WTC11 (cell line): ENCODE results near the gene FHIT. TPM values are rescaled to one million over a fixed set of nuclear protein-coding genes. Genes with fewer than 3 reads are reported as not detected.
A peak's percentile ranks its signal among the peaks of the same experiment; 100 is the strongest.
"Not testable (repeated sequence)": the region's sequence is repeated elsewhere in the genome, so short reads cannot be mapped to it uniquely, and the experiment has no call there.

ENCODE experiments used
- ATAC-seq: fragments of 200-7000 bp; cut with Tn5 transposase; 2 replicates; pipeline ENCODE4 v1.10.0; 2021; ENCODE audit warnings: mild to moderate bottlenecking, moderate library complexity
- CTCF ChIA-PET: fragments of 300-600 bp; sonication (Branson Sonifier 250); formaldehyde crosslinking; loops from one replicate; lab custom pipeline; 2021; ENCODE audit warnings: antibody characterized with exemption; lab: Charles Lee
- POLR2A ChIA-PET: fragments of 350-600 bp; sonication (Branson Sonifier 250); formaldehyde crosslinking; loops from one replicate; lab custom pipeline; 2021; ENCODE audit warnings: antibody characterized with exemption; lab: Charles Lee
- DNase-seq: peaks from one replicate; pipeline ENCODE4 v3.0.0; 2021; ENCODE audit warnings: low spot score
- H3K27ac Mint-ChIP-seq: 2 replicates; pipeline ENCODE4 v1.8.0; 2021; ENCODE audit warnings: mixed read lengths
- H3K27me3 Mint-ChIP-seq: 2 replicates; pipeline ENCODE4 v1.8.0; 2021; ENCODE audit warnings: low read depth, mild to moderate bottlenecking, moderate library complexity, mixed read lengths
- H3K36me3 Mint-ChIP-seq: 2 replicates; pipeline ENCODE4 v1.8.0; 2021; ENCODE audit warnings: mixed read lengths
- H3K4me1 Mint-ChIP-seq: 2 replicates; pipeline ENCODE4 v1.8.0; 2022; ENCODE audit warnings: mixed read lengths
- H3K4me3 Mint-ChIP-seq: 2 replicates; pipeline ENCODE4 v1.8.0; 2021; ENCODE audit warnings: mild to moderate bottlenecking, moderate library complexity, mixed read lengths
- H3K9me3 Mint-ChIP-seq: 2 replicates; pipeline ENCODE4 v1.8.0; 2021; ENCODE audit warnings: mixed read lengths
- EMX1 ChIP-seq: fragments of 250-450 bp; sonication (Bioruptor Pico); IDR thresholded peaks from 2 replicates; pipeline ENCODE4 v1.8.0; 2021; ENCODE audit warnings: mild to moderate bottlenecking
- ESRRA ChIP-seq: sonication (generic); formaldehyde crosslinking; IDR thresholded peaks from 2 replicates; pipeline ENCODE4 v1.8.1; 2022; ENCODE audit warnings: mild to moderate bottlenecking, missing genetic modification reagents, borderline replicate concordance
- GABPB1 ChIP-seq: sonication (generic); formaldehyde crosslinking; IDR thresholded peaks from 2 replicates; pipeline ENCODE4 v1.8.1; 2023; ENCODE audit warnings: mild to moderate bottlenecking, missing genetic modification reagents
- GTF2I ChIP-seq: fragments of 250-450 bp; sonication (Bioruptor Pico); conservative IDR thresholded peaks from 2 replicates; pipeline ENCODE4 v1.4.0; 2021; ENCODE audit warnings: mild to moderate bottlenecking
- HMGA2 ChIP-seq: fragments of 250-450 bp; sonication (Bioruptor Pico); IDR thresholded peaks from 2 replicates; pipeline ENCODE4 v1.4.0; 2021; ENCODE audit warnings: mild to moderate bottlenecking, moderate library complexity
- NFE2L1 ChIP-seq: sonication (generic); formaldehyde crosslinking; IDR thresholded peaks from 2 replicates; pipeline ENCODE4 v1.8.1; 2023; ENCODE audit warnings: missing genetic modification reagents
- SP1 ChIP-seq: sonication (generic); formaldehyde crosslinking; conservative IDR thresholded peaks from 2 replicates; pipeline ENCODE4 v1.8.1; 2022; ENCODE audit warnings: missing genetic modification reagents
- TCF7 ChIP-seq: sonication (generic); formaldehyde crosslinking; IDR thresholded peaks from 2 replicates; pipeline ENCODE4 v1.8.0; 2022; ENCODE audit warnings: mild to moderate bottlenecking, low read depth, missing genetic modification reagents, moderate library complexity
- ZNF121 ChIP-seq: sonication (generic); formaldehyde crosslinking; IDR thresholded peaks from 2 replicates; pipeline ENCODE4 v1.8.0; 2023; ENCODE audit warnings: missing genetic modification reagents
- ZNF317 ChIP-seq: sonication (generic); formaldehyde crosslinking; IDR thresholded peaks from 2 replicates; pipeline ENCODE4 v1.8.1; 2023; ENCODE audit warnings: low read depth, mild to moderate bottlenecking, moderate library complexity, missing genetic modification reagents, borderline replicate concordance
- total RNA-seq: library from RNA; stranded (reverse); gene quantifications from 3 replicates; pipeline ENCODE4 v1.2.3, GENCODE V29; 2021
- TF ChIP-seq, protein P1 (sequence below): sonication (generic); formaldehyde crosslinking; IDR thresholded peaks from 2 replicates; pipeline ENCODE4 v1.8.1; 2022; ENCODE audit warnings: mild to moderate bottlenecking, moderate library complexity, missing genetic modification reagents
- TF ChIP-seq, protein P2 (sequence below): fragments of 250-450 bp; sonication (Bioruptor Pico); IDR thresholded peaks from 2 replicates; pipeline ENCODE4 v1.9.0; 2021; ENCODE audit warnings: mild to moderate bottlenecking, borderline replicate concordance
- TF ChIP-seq, protein P3 (sequence below): sonication (generic); formaldehyde crosslinking; IDR thresholded peaks from 2 replicates; pipeline ENCODE4 v1.8.1; 2023; ENCODE audit warnings: mild to moderate bottlenecking, missing genetic modification reagents
- TF ChIP-seq, protein P4 (sequence below): sonication (generic); formaldehyde crosslinking; IDR thresholded peaks from 2 replicates; pipeline ENCODE4 v1.8.0; 2022; ENCODE audit warnings: mild to moderate bottlenecking, missing genetic modification reagents

FHIT gene
- total RNA-seq, 1 experiment from 2014 or later: 2.6 TPM

DNA sequence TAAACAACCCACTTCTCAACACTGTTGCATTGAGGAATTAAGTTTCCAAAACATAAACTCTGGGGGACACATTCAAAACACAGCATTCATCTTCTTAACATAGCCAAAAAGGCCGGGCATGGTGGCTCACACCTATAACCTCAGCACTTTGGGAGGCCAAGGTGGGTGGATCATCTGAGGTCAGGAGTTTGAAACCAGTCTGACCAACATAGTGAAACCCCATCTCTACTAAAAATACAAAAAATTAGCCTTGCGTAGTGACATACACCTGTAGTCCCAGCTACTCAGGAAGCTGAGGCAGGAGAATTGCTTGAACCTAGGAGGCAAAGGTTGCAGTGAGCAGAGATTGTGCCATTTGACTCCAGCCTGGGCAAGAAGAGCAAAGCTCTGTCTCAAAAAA lies 185.0 kb downstream of the FHIT start:
- ATAC-seq, H3K4me1 Mint-ChIP-seq, H3K27me3 Mint-ChIP-seq, H3K4me3 Mint-ChIP-seq, POLR2A ChIA-PET, H3K36me3 Mint-ChIP-seq, CTCF ChIA-PET, H3K27ac Mint-ChIP-seq, DNase-seq: not testable (repeated sequence)
- H3K9me3 Mint-ChIP-seq: peaks cover 25% of the 10 kb centered on the region

DNA sequence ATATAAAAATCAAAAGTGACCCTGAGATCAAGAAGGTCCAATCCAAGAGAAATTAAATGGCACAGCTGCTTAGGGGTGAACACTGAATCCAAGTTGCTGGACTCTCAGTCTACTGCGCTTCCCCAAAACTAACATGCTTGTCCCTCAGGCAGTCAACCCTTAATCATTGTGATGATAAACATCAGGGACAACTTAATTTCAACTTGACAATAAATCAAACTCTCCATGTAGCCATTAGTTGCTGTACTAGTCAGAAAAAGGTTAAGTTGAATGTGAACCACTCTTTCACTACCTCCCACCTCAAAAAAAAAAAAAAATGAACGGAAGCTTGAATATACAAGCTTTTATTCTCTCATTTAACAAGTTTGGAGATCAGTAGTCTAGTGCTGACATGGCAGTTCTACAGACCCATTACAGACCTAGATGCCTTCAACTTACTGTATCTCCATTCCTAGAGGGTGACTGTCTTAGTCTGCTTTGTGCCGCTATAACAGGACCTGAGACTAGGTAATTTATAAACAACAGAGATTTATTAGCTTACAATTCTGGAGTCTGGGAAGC lies 185.7 kb downstream of the FHIT start:
- Mint-ChIP-seq H3K4me1 (peaks cover 7% of the 10 kb centered on the region), H3K4me3 (no peak overlapping the region), H3K36me3 (no peaks in the 10 kb centered on the region; the same call in 1 of the 2 replicates), H3K27ac (no peak overlapping the region), H3K27me3 (no peaks in the 10 kb centered on the region), H3K9me3 (peaks cover 25% of the 10 kb centered on the region)
- TF ChIP-seq, protein P1, sequence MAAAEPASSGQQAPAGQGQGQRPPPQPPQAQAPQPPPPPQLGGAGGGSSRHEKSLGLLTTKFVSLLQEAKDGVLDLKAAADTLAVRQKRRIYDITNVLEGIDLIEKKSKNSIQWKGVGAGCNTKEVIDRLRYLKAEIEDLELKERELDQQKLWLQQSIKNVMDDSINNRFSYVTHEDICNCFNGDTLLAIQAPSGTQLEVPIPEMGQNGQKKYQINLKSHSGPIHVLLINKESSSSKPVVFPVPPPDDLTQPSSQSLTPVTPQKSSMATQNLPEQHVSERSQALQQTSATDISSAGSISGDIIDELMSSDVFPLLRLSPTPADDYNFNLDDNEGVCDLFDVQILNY (CRISPR knock-in tag): no peak
- TF ChIP-seq ZNF317 (CRISPR knock-in tag) (no peak), SP1 (CRISPR knock-in tag) (no peak), TCF7 (no peak), GABPB1 (CRISPR knock-in tag) (no peak), ZNF121 (CRISPR knock-in tag) (no peak)
- TF ChIP-seq, protein P2, sequence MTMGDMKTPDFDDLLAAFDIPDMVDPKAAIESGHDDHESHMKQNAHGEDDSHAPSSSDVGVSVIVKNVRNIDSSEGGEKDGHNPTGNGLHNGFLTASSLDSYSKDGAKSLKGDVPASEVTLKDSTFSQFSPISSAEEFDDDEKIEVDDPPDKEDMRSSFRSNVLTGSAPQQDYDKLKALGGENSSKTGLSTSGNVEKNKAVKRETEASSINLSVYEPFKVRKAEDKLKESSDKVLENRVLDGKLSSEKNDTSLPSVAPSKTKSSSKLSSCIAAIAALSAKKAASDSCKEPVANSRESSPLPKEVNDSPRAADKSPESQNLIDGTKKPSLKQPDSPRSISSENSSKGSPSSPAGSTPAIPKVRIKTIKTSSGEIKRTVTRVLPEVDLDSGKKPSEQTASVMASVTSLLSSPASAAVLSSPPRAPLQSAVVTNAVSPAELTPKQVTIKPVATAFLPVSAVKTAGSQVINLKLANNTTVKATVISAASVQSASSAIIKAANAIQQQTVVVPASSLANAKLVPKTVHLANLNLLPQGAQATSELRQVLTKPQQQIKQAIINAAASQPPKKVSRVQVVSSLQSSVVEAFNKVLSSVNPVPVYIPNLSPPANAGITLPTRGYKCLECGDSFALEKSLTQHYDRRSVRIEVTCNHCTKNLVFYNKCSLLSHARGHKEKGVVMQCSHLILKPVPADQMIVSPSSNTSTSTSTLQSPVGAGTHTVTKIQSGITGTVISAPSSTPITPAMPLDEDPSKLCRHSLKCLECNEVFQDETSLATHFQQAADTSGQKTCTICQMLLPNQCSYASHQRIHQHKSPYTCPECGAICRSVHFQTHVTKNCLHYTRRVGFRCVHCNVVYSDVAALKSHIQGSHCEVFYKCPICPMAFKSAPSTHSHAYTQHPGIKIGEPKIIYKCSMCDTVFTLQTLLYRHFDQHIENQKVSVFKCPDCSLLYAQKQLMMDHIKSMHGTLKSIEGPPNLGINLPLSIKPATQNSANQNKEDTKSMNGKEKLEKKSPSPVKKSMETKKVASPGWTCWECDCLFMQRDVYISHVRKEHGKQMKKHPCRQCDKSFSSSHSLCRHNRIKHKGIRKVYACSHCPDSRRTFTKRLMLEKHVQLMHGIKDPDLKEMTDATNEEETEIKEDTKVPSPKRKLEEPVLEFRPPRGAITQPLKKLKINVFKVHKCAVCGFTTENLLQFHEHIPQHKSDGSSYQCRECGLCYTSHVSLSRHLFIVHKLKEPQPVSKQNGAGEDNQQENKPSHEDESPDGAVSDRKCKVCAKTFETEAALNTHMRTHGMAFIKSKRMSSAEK: no peak
- CTCF ChIA-PET: no interaction called here
- no peak for DNase-seq
- ATAC-seq: no peak
- POLR2A ChIA-PET: no interaction called here

DNA sequence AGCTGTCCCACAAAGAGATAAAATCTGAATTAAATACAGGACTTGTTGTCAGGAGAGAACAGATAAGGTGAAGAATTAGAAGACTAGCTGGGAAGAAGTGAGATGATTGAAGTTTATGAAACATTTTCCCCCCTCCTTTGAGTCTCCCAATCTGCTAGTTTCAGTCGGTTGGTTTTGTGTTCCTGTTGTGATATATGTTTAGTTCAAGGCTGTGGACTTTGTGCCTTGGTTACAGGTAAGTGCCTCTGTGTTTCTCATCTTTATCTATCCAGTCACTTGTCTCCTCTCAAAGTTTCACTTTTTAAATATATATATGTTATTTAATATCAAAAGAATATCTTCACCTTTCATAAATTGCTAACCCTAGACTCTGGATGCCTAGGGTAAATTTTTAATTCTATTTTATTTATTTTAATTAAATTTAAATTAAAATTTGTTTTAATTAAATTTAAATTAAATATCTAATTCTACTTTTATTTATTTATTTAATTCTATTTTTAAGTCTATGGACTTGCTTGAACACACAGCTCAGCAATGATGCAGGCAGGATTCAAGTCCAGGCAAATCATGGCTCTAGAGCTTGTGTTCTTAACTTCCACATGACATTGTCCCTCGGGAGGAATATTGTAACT lies 190.0 kb downstream of the FHIT start:
- Mint-ChIP-seq H3K4me3 (no peak overlapping the region), H3K9me3 (peaks cover 9% of the 10 kb centered on the region), H3K4me1 (peaks cover 9% of the 10 kb centered on the region), H3K27ac (no peak overlapping the region), H3K27me3 (no peaks in the 10 kb centered on the region), H3K36me3 (no peaks in the 10 kb centered on the region)
- DNase-seq: no peak
- CTCF ChIA-PET: interaction anchor here (1.5 kb wide), 1 partner anchor 321 kb away, joined by 4 read pairs; no protein-coding TSS in a partner anchor
- POLR2A ChIA-PET: no interaction called here
- ATAC-seq: no peak
- TF ChIP-seq TCF7 (no peak), HMGA2 (peak; percentile 98)
- TF ChIP-seq, protein P3, sequence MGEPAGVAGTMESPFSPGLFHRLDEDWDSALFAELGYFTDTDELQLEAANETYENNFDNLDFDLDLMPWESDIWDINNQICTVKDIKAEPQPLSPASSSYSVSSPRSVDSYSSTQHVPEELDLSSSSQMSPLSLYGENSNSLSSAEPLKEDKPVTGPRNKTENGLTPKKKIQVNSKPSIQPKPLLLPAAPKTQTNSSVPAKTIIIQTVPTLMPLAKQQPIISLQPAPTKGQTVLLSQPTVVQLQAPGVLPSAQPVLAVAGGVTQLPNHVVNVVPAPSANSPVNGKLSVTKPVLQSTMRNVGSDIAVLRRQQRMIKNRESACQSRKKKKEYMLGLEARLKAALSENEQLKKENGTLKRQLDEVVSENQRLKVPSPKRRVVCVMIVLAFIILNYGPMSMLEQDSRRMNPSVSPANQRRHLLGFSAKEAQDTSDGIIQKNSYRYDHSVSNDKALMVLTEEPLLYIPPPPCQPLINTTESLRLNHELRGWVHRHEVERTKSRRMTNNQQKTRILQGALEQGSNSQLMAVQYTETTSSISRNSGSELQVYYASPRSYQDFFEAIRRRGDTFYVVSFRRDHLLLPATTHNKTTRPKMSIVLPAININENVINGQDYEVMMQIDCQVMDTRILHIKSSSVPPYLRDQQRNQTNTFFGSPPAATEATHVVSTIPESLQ (CRISPR knock-in tag): no peak

DNA sequence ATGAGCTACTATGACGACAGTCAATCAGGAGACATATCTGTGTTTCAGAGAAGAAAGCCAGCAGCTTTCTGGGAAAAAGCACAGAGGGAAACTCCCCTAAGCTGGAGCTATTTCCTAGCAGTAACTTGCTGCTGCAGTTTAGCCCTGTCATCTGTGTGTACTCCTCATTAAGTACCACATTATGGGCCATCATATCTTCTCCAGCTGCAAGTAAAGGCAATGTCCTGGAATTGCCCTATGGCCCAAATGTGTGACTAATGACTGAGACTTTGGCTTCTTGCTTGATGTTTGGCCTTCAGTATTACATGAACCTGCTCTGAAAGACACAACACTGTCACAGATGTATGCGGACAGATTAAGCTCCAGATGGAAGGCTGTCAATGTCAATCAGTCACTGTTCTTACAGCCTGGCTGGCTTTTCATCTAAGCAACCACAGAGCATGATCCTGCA lies 190.8 kb downstream of the FHIT start:
- H3K9me3 Mint-ChIP-seq: peaks cover 9% of the 10 kb centered on the region
- H3K36me3 Mint-ChIP-seq: no peaks in the 10 kb centered on the region
- DNase-seq: no peak
- no peak for ATAC-seq
- H3K4me3 Mint-ChIP-seq: no peak overlapping the region
- CTCF ChIA-PET: interaction anchor here (1.5 kb wide), 1 partner anchor 322 kb away, joined by 4 read pairs; no protein-coding TSS in a partner anchor
- POLR2A ChIA-PET: no interaction called here
- H3K27ac Mint-ChIP-seq: no peak overlapping the region
- H3K27me3 Mint-ChIP-seq: no peaks in the 10 kb centered on the region; the same call in 1 of the 2 replicates
- H3K4me1 Mint-ChIP-seq: peaks cover 3% of the 10 kb centered on the region; the same call in 1 of the 2 replicates
- no peak for TF ChIP-seq NFE2L1 (CRISPR knock-in tag)
- no peak for TF ChIP-seq ESRRA (CRISPR knock-in tag)
- TF ChIP-seq, protein P2: no peak
- TF ChIP-seq EMX1 (CRISPR knock-in tag): no peak
- no peak for TF ChIP-seq GTF2I (CRISPR knock-in tag)
- TF ChIP-seq, protein P4, sequence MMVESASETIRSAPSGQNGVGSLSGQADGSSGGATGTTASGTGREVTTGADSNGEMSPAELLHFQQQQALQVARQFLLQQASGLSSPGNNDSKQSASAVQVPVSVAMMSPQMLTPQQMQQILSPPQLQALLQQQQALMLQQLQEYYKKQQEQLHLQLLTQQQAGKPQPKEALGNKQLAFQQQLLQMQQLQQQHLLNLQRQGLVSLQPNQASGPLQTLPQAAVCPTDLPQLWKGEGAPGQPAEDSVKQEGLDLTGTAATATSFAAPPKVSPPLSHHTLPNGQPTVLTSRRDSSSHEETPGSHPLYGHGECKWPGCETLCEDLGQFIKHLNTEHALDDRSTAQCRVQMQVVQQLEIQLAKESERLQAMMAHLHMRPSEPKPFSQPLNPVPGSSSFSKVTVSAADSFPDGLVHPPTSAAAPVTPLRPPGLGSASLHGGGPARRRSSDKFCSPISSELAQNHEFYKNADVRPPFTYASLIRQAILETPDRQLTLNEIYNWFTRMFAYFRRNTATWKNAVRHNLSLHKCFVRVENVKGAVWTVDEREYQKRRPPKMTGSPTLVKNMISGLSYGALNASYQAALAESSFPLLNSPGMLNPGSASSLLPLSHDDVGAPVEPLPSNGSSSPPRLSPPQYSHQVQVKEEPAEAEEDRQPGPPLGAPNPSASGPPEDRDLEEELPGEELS (CRISPR knock-in tag): no peak
